LoVo (cell line): ENCODE measurements around the gene ABCB11.
"Not testable (repeated sequence)": the region's sequence is repeated elsewhere in the genome, so short reads cannot be mapped to it uniquely, and the experiment has no call there.

Experiments used
- DNase-seq: peaks from one replicate; pipeline ENCODE4 v3.0.0-alpha.2; 2016; ENCODE audit warnings: low spot score

The ABCB11 gene

DNA sequence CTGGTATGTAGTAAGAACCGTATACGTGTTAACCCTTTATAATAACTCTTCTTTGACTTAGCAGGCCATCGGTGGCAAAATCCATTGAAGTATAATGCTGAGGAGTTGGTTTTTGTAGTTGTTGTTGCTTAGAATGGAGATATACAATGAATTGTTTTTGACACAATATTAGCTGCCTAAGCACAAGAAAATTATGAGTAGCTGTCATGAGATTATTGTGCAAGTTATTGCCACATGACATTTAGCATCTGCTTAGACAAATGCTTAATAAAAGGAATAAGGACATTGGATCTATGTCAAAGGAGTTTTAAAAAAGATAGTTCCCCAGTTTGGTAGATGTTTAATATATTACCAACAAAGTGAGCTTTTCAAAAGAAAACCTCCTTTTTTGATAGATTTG, 59.9 kb downstream of the ABCB11 start:
- no peak for DNase-seq

- DNase-seq, result no peak
Observed at GRCh38 chr2:168970711-168971233, 60.4 kb downstream of the ABCB11 start.

DNA sequence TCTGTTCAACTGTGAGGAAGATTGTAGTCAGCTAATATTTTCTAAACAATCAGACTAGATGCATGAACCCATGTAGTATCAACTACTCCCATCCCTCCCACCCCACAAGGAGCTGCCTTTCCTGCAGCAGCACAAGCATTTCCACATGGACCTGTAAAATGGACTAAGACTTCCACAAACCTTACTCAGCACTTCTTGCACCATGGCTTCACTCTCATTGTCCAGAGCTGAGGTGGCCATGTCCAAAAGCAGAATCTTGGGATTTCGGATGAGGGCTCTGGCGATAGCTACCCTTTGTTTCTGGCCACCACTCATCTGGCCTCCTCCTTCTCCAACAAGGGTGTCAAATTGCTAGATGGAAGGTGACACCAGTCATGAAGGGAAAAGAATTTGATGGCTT, 61.3 kb downstream of the ABCB11 start:
- DNase-seq, result no peak

DNA sequence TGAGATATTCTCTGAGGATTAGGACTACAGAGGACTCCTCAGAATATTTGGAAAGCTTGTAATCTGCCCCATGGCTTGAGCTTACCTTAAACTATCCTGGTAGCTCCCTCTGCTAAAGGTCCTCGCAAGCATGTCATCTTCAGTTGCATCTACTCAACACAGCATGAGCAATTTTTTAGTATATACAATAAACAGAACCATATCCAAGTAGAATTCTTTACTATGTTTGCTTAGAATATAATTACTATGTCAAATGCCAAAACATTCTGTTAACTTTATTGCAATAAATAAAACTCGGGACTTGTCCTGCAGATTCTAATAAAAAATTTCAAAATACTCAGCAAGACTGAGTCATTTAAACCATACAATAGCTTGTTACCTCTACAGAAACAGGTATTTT, 62.8 kb downstream of the ABCB11 start:
- DNase-seq, result no peak

GRCh38 chr2:168964251-168964807, 66.8 kb downstream of the ABCB11 start:
- no peak for DNase-seq

DNA sequence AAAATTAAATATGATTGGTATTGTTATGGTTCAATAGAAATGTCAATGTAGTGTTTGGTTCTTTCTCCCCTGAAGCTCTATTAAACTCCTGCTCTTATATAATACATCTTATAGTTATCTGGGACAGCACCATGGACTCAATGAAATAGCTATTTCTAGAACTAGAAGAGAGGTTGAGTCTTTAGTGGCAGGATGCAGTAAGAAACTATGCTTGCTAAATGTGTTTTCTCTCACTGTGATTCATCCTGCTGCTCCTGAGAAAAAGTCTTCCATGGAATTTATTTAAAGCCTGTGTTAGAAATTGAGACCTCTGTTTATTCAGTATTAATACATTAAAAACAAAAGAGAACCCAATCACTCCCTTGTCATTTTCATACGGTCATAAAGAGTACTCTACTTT, 68.5 kb downstream of the ABCB11 start:
- no peak for DNase-seq

DNA sequence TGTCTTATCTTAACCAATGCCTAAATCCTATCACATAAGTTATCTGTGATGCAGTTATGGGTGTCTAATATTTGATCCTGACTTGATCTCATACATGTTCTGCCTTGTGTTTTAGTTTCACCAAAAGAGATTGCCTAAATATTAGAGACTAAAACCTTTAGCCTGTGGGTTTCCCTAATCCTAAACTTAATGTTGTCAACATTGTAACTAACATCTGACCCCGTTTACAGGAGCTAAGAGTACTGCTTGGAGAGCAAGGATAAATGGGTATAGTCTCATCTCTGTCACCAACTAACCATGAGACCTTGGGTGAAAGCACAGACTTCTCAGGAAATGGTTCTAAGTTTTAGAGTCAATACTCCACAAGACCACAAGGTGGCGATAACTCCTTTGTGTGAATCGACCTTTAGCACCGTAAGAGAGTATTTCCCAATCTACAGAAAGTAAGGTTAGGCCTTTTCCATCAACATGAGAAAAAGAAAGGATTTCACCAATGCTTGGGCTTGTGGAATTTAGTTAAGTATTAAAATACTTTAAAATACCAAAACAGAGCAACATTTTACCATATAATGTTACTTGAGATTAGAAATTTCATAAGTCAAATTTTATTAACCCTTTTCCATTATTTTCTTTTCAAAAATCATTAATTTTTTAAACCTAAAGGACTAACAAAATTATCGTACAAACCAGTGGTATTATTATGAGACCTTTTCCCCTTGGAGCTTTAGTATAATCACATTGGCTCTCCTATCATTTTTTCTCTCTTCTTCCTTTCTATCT, 69.5 kb downstream of the ABCB11 start:
- peak; percentile 81 for DNase-seq

DNA sequence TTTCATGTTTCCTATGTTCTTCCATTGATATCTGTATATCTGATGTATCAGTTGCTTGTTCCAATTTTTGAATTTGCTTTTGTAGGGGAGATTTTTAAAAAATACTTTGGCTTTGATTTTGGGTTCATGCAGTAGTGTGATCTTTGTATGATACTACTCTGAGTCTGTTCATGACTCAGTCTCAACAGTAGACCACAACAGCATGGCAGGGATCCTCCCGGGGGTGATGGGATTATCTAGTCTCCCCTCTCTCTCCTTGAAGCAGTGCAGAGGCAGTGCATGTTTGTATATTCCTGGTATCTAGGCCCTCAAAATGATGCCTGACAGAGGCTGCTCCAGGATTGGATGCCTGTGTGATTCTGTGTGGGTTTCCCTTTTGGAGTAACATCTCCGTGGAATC, 74.7 kb downstream of the ABCB11 start:
- no peak for DNase-seq

- no peak for DNase-seq
Observed at GRCh38 chr2:168955321-168955720, 75.8 kb downstream of the ABCB11 start.

DNA sequence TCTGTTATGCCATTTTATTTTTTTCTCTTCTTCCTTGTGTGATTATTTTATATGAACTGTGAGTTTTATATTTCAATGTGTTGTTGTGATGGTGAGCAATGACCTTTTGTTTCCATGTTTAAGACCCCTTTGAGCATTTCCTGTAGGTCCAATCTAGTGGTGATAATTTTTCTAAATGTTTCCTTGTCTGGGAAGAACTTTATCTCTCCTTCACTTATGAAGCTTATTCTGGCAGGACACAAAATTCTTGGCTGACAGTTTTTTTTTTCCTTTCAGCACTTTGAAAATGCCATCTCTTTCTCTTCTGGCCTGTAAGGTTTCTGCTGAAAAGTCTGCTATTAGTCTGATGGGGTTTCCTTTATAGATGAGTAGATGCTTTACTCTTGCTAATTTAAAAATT, 76.9 kb downstream of the ABCB11 start:
- no peak for DNase-seq

DNA sequence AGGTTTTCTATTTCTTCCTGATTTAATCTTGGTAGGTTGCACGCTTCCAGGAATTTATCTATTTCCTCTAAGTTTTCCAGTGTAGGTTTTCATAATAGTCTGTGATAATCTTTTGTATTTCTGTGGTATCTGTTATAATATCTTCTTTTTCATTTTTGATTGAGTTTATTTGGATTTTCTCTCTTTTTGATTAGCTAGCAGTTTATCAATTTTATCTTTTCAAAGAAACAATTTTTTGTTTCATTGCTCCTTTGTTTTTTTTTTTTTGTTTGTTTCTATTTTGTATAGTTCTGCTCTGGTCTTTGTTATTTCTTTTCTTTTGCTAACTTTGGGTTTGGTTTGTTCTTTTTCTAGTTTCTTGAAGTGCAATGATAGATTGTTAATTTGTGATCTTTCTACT, 78.7 kb downstream of the ABCB11 start:
- no peak for DNase-seq

DNA sequence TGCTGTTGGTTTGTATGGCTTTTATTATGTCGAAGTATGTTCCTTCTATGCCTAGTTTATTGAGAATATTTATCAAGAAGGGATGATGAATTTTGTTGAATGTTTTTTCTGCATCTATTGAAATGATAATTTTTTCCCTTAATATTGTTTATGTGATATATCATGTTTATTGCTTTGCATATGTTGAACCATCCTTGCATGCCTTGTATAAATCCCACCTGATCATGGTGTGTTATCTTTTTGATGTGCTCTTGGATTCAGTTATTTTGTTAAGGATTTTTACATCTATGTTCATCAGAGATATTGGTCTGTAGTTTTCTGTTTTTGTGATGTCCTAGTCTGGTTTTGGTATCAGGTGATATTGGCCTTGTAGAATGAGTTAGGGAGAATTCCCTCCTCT, 79.3 kb downstream of the ABCB11 start:
- DNase-seq, result no peak

DNA sequence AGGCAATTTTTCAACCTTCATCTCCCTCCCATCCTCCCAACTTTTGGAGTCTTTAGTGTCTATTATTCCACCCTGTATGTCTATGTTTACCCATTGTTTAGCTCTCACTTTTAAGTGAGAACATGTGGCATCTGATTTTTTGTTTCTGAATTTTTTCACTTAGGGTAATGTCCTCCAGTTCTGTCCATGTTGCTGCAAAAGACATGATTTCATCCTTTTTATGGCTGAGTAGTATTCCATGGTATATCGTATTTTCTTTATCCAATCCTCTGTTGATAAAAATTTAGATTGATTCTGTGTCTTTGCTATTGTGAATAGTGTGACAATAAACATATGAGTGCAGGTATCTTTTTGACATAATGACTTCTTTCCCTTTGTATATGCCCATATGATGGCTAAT, 81.8 kb downstream of the ABCB11 start:
- no peak for DNase-seq

GRCh38 chr2:168948621-168949212, 82.4 kb downstream of the ABCB11 start:
- peak; percentile 22 for DNase-seq

DNA sequence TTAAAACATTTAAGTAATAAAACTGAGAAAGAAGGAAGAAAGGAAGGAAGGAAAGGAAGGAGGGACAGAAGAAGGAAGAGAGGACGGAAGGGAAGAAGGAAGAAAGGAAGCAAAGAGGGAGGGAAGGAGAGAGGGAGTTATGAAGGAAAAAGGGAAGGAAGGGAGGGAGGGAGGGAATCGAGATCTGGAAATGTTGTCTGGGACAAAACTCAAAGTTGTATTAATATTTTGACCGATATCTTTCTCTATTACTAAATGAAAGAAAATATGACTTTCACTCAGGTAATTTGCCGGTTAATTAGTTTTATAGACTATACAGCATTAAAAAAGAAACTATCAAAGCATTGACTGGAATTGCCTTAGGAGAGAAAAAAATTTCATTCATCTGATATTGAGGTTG, 85.6 kb downstream of the ABCB11 start:
- DNase-seq, result no peak

GRCh38 chr2:168944065-168944464, 87.1 kb downstream of the ABCB11 start:
- no peak for DNase-seq

DNA sequence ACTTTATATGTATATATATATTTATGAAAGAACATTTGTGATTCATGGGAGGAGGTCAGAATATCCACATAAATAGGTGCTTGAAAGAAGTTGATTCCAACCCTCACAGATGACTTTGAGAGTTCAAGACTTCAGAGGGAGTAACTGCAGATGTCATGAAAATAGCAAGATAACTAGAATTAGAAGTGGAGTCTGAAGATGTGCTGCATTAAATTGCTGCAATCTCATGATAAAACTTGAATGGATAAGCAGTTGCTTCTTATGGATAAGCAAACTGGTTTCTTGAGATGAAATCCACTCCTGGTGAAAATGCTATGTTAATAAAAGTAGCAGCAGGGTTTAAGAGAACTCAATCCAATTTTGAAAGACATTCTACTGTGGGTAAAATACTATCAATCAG, 89.8 kb downstream of the ABCB11 start:
- DNase-seq, result no peak

GRCh38 chr2:168939918-168940317, 91.2 kb downstream of the ABCB11 start:
- no peak for DNase-seq

GRCh38 chr2:168939061-168939460, 92.1 kb downstream of the ABCB11 start:
- no peak for DNase-seq

DNA sequence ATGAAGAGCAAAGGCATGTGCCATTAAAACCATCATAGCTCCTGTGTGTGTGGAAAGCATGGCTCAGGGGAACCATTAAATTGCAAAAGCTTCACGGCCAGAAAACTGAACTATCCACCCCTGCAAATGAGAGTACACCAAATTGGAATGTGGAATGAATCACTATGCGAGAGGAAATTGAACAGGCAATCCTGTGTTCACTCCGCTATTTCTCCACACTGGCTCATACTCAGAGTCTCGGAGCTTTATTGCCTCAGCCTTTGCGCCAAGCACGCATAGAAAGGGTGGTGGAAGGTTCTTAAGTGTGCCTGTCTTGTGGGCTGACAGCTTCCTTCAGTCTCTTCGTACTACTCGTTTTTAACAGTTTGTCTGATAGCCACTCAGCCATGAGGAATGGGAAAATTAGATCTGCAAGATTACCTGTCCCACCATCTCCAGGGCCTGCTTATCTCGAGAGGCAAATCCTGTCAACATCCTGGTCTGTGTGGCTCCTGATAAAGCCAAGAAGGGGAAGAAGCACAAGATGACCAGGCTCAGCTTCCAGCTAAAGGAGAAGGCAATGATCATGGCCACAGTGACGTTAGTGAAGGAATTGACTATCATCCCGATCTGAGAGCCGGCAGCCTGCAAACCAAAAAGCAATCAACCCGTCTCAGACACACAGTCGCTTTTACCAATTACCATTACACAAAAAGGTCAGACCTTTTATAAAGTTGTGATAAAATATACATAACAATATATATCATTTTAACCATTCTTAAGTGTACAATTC, 95.1 kb downstream of the ABCB11 start:
- DNase-seq, result no peak

DNA sequence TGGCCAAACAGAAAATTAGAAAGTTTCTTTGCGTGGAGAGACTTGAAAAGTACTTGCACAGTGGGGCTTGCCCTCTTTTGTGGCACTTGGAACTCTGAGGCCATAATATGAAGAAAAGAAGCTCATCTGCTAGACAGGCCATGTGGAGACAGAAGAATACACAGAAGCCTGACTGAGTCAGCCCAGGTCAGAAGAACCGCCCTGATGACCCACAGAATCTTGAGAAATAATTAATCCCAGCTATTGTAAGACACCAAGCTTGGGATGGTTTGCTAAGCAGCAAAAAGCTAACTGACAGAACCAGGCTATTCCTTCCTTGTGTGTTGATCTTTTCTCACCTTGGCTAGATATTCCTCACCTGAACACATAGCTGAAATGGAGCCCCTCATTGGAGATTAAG, 96.3 kb downstream of the ABCB11 start:
- DNase-seq, result no peak

DNA sequence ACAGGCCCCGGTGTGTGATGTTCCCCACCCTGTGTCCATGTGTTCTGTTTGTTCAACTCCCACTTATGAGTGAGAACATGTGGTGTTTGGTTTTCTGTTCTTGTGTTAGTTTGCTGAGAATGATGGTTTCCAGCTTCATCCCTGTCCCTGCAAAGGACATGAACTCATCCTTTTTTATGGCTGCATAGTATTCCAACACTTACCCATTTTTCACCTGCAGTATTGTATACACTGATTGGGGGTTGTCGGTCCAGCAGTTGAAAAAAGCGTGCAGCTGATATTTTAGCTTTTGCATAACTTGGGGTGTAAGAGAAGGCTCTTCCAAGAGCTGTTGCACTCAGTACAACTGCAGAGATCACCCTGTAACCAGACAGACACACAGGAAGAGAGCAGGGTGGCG, 99.0 kb downstream of the ABCB11 start:
- DNase-seq, result not testable (repeated sequence)

GRCh38 chr2:168930242-168930641, 100.9 kb downstream of the ABCB11 start:
- no peak for DNase-seq
